DLD1 (cell line): ENCODE results near the gene RTL5.

Experiments used
- in situ Hi-C: cut with HindIII; loops from 2 replicates; pipeline ENCODE4 v1.10.0; 2017; ENCODE audit warnings: low sequenced_read_pairs

Gene RTL5

GRCh38 chrX:72110051-72110875, 21.5 kb downstream of the RTL5 start:
- in situ Hi-C loops: no loop called here

- in situ Hi-C loops: no loop called here
Measured at GRCh38 chrX:72108666-72109065, 23.0 kb downstream of the RTL5 start.

- in situ Hi-C loops: no loop called here
Measured at GRCh38 chrX:72107841-72108595, 23.7 kb downstream of the RTL5 start.

- in situ Hi-C loops: no loop called here
Measured at GRCh38 chrX:72107320-72107719, 24.4 kb downstream of the RTL5 start.

GRCh38 chrX:72105436-72105835, 26.3 kb downstream of the RTL5 start:
- in situ Hi-C loops: no loop called here

- in situ Hi-C loops: no loop called here
Measured at GRCh38 chrX:72102760-72103159, 29.0 kb downstream of the RTL5 start.

GRCh38 chrX:72102126-72102525, 29.6 kb downstream of the RTL5 start:
- in situ Hi-C loops: no loop called here

- in situ Hi-C loops: no loop called here
Measured at GRCh38 chrX:72101597-72102037, 30.1 kb downstream of the RTL5 start.

GRCh38 chrX:72100824-72101351, 30.8 kb downstream of the RTL5 start:
- in situ Hi-C loops: no loop called here

- in situ Hi-C loops: no loop called here
Measured at GRCh38 chrX:72100051-72100755, 31.5 kb downstream of the RTL5 start.

- in situ Hi-C loops: no loop called here
Measured at GRCh38 chrX:72097098-72097497, 34.6 kb downstream of the RTL5 start.

GRCh38 chrX:72095370-72095769, 36.3 kb downstream of the RTL5 start:
- in situ Hi-C loops: no loop called here

GRCh38 chrX:72094894-72095293, 36.8 kb downstream of the RTL5 start:
- in situ Hi-C loops: no loop called here

GRCh38 chrX:72089254-72089653, 42.5 kb downstream of the RTL5 start:
- in situ Hi-C loops: no loop called here

- in situ Hi-C loops: no loop called here
Measured at GRCh38 chrX:72088761-72089160, 43.0 kb downstream of the RTL5 start.

GRCh38 chrX:72086995-72087394, 44.7 kb downstream of the RTL5 start:
- in situ Hi-C loops: no loop called here

- in situ Hi-C loops: no loop called here
Measured at GRCh38 chrX:72084114-72084513, 47.6 kb downstream of the RTL5 start.

GRCh38 chrX:72083291-72083690, 48.4 kb downstream of the RTL5 start:
- in situ Hi-C loops: no loop called here

- in situ Hi-C loops: no loop called here
Measured at GRCh38 chrX:72081605-72082320, 50.0 kb downstream of the RTL5 start.

GRCh38 chrX:72080800-72081199, 50.9 kb downstream of the RTL5 start:
- in situ Hi-C loops: no loop called here

- in situ Hi-C loops: no loop called here
Measured at GRCh38 chrX:72080150-72080549, 51.6 kb downstream of the RTL5 start.
